Bladder microvascular endothelial cell (primary cell): ENCODE results near the gene ATF7IP. TPM values are rescaled to one million over a fixed set of nuclear protein-coding genes. Genes with fewer than 3 reads are reported as not detected.

Source experiments
- total RNA-seq: library from RNA; depleted of rRNA; stranded (reverse); fragments of >200 nt; gene quantifications from 2 replicates; pipeline ENCODE4 v1.2.3, GENCODE V29; 2014

ATF7IP gene, protein sequence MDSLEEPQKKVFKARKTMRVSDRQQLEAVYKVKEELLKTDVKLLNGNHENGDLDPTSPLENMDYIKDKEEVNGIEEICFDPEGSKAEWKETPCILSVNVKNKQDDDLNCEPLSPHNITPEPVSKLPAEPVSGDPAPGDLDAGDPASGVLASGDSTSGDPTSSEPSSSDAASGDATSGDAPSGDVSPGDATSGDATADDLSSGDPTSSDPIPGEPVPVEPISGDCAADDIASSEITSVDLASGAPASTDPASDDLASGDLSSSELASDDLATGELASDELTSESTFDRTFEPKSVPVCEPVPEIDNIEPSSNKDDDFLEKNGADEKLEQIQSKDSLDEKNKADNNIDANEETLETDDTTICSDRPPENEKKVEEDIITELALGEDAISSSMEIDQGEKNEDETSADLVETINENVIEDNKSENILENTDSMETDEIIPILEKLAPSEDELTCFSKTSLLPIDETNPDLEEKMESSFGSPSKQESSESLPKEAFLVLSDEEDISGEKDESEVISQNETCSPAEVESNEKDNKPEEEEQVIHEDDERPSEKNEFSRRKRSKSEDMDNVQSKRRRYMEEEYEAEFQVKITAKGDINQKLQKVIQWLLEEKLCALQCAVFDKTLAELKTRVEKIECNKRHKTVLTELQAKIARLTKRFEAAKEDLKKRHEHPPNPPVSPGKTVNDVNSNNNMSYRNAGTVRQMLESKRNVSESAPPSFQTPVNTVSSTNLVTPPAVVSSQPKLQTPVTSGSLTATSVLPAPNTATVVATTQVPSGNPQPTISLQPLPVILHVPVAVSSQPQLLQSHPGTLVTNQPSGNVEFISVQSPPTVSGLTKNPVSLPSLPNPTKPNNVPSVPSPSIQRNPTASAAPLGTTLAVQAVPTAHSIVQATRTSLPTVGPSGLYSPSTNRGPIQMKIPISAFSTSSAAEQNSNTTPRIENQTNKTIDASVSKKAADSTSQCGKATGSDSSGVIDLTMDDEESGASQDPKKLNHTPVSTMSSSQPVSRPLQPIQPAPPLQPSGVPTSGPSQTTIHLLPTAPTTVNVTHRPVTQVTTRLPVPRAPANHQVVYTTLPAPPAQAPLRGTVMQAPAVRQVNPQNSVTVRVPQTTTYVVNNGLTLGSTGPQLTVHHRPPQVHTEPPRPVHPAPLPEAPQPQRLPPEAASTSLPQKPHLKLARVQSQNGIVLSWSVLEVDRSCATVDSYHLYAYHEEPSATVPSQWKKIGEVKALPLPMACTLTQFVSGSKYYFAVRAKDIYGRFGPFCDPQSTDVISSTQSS
- 13.8 and 35.4 TPM in 2 replicates for total RNA-seq

DNA sequence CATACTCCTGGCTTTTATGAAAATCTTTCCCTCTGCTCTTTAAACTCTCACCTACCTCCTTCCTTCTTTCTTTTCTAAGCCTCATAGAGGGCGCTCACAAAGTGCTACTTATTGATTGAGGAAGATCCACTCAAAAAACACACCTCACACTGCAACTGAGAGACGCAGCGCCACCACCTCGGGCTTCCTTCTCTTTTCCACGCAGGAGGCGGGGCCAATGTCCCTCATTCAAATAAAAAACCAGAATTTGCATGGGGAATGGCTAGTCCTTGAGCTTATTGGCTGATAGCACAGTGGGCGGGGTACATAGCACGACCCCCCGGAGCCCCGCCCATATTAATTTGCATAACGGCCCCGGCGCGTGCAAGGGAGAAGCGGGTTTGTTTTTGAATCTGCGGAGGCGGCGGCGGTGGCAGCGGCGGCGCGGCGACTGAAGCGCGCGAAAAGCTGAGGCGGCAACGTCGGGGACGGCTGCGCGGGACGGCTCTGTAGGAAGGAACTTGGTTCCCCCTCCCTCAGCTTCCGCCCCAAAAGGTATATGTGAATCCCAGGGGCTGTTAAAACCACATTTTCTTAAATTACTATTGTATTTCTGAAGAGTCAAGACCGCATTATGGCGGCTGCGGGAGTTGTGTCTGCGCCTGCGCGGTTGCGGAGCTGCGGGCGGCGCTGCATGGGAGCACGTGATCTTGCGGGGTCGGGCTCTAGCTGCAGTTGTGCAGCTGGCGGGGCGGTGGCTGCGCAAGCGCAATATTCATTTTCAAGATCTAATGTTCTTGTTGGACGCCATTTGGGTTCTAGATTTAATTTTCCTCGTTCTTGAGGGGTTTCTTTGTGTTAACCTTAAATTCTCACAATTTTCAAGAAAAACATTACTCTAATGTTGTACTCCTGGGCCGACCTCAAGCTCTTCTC lies at the start of gene ATF7IP:
TSS of gene ATF7IP (plus strand) at position 389 of the 915 bp plus-strand sequence. CDS start 58,234 bp downstream, outside the sequence.

Other genes with a start within 250 kb of the ATF7IP start
- gene PLBD1, start 202.2 kb downstream of the ATF7IP start, total RNA-seq, result 0.38 and 1.3 TPM in 2 replicates